Ishikawa (cell line): Measurements from ENCODE around the gene ZBTB44.

Source experiments
- EP300 ChIP-seq: IDR thresholded peaks from 2 replicates; pipeline ENCODE4 v1.6.1; 2012; ENCODE audit warnings: borderline replicate concordance
- TF ChIP-seq, protein P1 (sequence below): IDR thresholded peaks from 2 replicates; pipeline ENCODE4 v1.6.1; 2012; ENCODE audit warnings: low read depth, mild to moderate bottlenecking
- TF ChIP-seq, protein P2 (sequence below): IDR thresholded peaks from 2 replicates; pipeline ENCODE4 v1.6.1; 2012

DNA sequence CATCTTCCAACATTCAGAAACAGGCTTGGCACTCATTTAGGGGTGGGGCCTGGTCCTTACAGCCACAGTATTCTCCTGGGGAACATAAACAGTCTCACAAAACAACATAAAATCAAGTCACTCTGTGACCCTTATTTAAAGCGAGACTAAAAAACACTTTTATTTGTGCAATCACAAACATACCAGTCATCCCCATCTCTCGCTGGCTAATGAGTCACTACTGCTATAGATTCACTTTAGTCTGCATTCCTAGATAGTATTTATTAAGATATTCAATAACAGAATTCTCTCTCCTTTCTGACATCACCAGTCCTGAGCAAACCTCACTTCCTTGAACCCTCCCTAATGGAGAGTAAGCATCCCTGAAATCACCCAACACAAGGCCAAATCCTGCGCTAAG, 68.0 kb downstream of the ZBTB44 start:
- no peak for TF ChIP-seq EP300
- TF ChIP-seq, protein P1, sequence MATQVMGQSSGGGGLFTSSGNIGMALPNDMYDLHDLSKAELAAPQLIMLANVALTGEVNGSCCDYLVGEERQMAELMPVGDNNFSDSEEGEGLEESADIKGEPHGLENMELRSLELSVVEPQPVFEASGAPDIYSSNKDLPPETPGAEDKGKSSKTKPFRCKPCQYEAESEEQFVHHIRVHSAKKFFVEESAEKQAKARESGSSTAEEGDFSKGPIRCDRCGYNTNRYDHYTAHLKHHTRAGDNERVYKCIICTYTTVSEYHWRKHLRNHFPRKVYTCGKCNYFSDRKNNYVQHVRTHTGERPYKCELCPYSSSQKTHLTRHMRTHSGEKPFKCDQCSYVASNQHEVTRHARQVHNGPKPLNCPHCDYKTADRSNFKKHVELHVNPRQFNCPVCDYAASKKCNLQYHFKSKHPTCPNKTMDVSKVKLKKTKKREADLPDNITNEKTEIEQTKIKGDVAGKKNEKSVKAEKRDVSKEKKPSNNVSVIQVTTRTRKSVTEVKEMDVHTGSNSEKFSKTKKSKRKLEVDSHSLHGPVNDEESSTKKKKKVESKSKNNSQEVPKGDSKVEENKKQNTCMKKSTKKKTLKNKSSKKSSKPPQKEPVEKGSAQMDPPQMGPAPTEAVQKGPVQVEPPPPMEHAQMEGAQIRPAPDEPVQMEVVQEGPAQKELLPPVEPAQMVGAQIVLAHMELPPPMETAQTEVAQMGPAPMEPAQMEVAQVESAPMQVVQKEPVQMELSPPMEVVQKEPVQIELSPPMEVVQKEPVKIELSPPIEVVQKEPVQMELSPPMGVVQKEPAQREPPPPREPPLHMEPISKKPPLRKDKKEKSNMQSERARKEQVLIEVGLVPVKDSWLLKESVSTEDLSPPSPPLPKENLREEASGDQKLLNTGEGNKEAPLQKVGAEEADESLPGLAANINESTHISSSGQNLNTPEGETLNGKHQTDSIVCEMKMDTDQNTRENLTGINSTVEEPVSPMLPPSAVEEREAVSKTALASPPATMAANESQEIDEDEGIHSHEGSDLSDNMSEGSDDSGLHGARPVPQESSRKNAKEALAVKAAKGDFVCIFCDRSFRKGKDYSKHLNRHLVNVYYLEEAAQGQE = no peak
- TF ChIP-seq, protein P2, sequence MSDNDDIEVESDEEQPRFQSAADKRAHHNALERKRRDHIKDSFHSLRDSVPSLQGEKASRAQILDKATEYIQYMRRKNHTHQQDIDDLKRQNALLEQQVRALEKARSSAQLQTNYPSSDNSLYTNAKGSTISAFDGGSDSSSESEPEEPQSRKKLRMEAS = no peak
